K562 (cell line): Measurements from ENCODE around the gene SELPLG. TPM values are rescaled to one million over a fixed set of nuclear protein-coding genes. Genes with fewer than 3 reads are reported as not detected.
"Not testable (repeated sequence)": the region's sequence is repeated elsewhere in the genome, so short reads cannot be mapped to it uniquely, and the experiment has no call there.

ENCODE experiments used
- ATAC-seq: fragments of 200-7000 bp; cut with Tn5 transposase; 3 replicates; pipeline ENCODE4 v1.9.1; 2020; ENCODE audit warnings: moderate library complexity
- BruUV-seq: library from RNA; stranded (reverse); fragments of 400-500 nt; replicated peaks from 2 replicates; lab custom pipeline; 2021; lab: Mats Ljungman, UMichigan
- CTCF ChIA-PET: fragments of 300-600 bp; formaldehyde crosslinking; extraction: SDS; loops from one replicate; lab custom pipeline; 2021; ENCODE audit warnings: low intra/inter-chr PET ratio; lab: Yijun Ruan, JAX
- POLR2A ChIA-PET: fragments of 300-600, 350-650 bp; sonication (Branson Sonifier 250); formaldehyde crosslinking; extraction: SDS; loops from one replicate; lab custom pipeline; 2021; ENCODE audit warnings: antibody characterized with exemption, inconsistent platforms; lab: Yijun Ruan, JAX
- DNase-seq, 4 experiments: peaks; one replicate each; pipeline versions ENCODE4 v3.0.0 to v3.0.0-alpha.2; 2011 to 2018; ENCODE audit warnings: low spot score in 3 of 4, mixed read lengths in 3 of 4; ENCODE audit errors: extremely low read depth in 1 of 4
- FAIRE-seq: peaks from 2 replicates; lab custom pipeline; 2011; peaks lifted over from hg19 to GRCh38; lab: Jason Lieb, UNC
- H2AFZ ChIP-seq: 2 replicates; pipeline ENCODE4 v1.6.0; 2011; ENCODE audit warnings: low read depth, low read length, control low read depth, inconsistent platforms
- H3K27ac ChIP-seq: fragments of 200-600 bp; 3 replicates; pipeline ENCODE4 v1.8.0; 2011; ENCODE audit warnings: low read depth, mild to moderate bottlenecking, control low read depth, inconsistent platforms, low read length, moderate library complexity, mixed read lengths; ENCODE audit errors: extremely low read depth
- H3K27me3 ChIP-seq, 2 experiments: fragments of 300-600 bp in 1 of 2; 2 replicates in 1 of 2; 3 replicates in 1 of 2; pipeline versions ENCODE4 v1.6.0 to v1.8.0; 2011; ENCODE audit warnings: inconsistent platforms in 2 of 2, low read length in 2 of 2, mild to moderate bottlenecking in 1 of 2, mixed read lengths in 1 of 2, moderate library complexity in 1 of 2; ENCODE audit not compliant: control insufficient read depth in 2 of 2, insufficient read depth in 2 of 2
- H3K36me3 ChIP-seq: fragments of 300-600 bp; 3 replicates; pipeline ENCODE4 v1.8.0; 2011; ENCODE audit warnings: mild to moderate bottlenecking, low read length, inconsistent platforms; ENCODE audit not compliant: control insufficient read depth, insufficient read depth
- H3K4me1 ChIP-seq, 2 experiments: fragments of 200-600 bp in 1 of 2; replicated peaks in 1 of 2; 2 replicates in 1 of 2; 3 replicates in 1 of 2; pipeline versions ENCODE4 v1.5.1 to v1.8.0; 2011; ENCODE audit warnings: inconsistent platforms in 2 of 2, low read length in 2 of 2, mild to moderate bottlenecking in 1 of 2, mixed read lengths in 1 of 2, moderate library complexity in 1 of 2; ENCODE audit not compliant: control insufficient read depth in 2 of 2, insufficient read depth in 2 of 2
- H3K4me2 ChIP-seq: 2 replicates; pipeline ENCODE4 v1.6.1; 2011; ENCODE audit warnings: low read length, control low read depth, inconsistent platforms, mixed read lengths; ENCODE audit not compliant: insufficient read depth
- H3K4me3 ChIP-seq: fragments of 200-600 bp; sonication (generic), shearing (Covaris generic); 2 replicates; pipeline ENCODE4 v1.5.1; 2016; ENCODE audit warnings: control low read depth, inconsistent platforms
- H3K79me2 ChIP-seq: fragments of 200-600 bp; 3 replicates; pipeline ENCODE4 v1.8.0; 2011; ENCODE audit warnings: low read length, inconsistent platforms; ENCODE audit not compliant: control insufficient read depth, insufficient read depth
- H3K9ac ChIP-seq, 2 experiments: 2 replicates each; pipeline versions ENCODE4 v1.6.0 to v1.6.1; 2011; ENCODE audit warnings: low read depth in 2 of 2, low read length in 2 of 2, control low read depth in 1 of 2, inconsistent platforms in 1 of 2, mild to moderate bottlenecking in 1 of 2, mixed read lengths in 1 of 2; ENCODE audit not compliant: insufficient read depth in 1 of 2
- H3K9me1 ChIP-seq: one replicate; pipeline ENCODE4 v1.6.0; 2011; ENCODE audit warnings: inconsistent platforms, mild to moderate bottlenecking, low read length, moderate library complexity; ENCODE audit not compliant: control insufficient read depth, insufficient read depth
- H3K9me3 ChIP-seq: replicated peaks from 2 replicates; pipeline ENCODE4 v1.5.1; 2011; ENCODE audit warnings: low read depth, low read length, inconsistent platforms; ENCODE audit not compliant: control insufficient read depth, insufficient read depth
- H4K20me1 ChIP-seq: replicated peaks from 2 replicates; pipeline ENCODE4 v1.6.1; 2011; ENCODE audit warnings: low read length, inconsistent platforms, mixed read lengths; ENCODE audit not compliant: control insufficient read depth, insufficient read depth
- CREB5 ChIP-seq: fragments of 250-450 bp; sonication (Bioruptor Pico); IDR thresholded peaks from 2 replicates; pipeline ENCODE4 v1.5.0; 2020; ENCODE audit warnings: mild to moderate bottlenecking
- NR0B1 ChIP-seq: fragments of 450-650 bp; IDR thresholded peaks from one replicate; pipeline ENCODE4 v1.6.1; 2018; ENCODE audit warnings: mild to moderate bottlenecking, moderate library complexity; ENCODE audit not compliant: partially characterized antibody
- RBBP5 ChIP-seq: fragments of 200-600 bp; sonication (generic); IDR thresholded peaks from 2 replicates; pipeline ENCODE4 v1.6.1; 2012; ENCODE audit warnings: borderline replicate concordance, mild to moderate bottlenecking, low read length, control low read depth, inconsistent platforms; ENCODE audit not compliant: insufficient read depth, poor library complexity, severe bottlenecking
- WGBS: fragments of 100-300 bp; shearing (Covaris generic); methylation state at CpG from one replicate; pipeline ENCODE4 v1.1.6; 2016; ENCODE audit warnings: low coverage, mixed read lengths; ENCODE audit not compliant: insufficient coverage; ENCODE audit errors: missing lambda C conversion rate; 5-methylcytosine and 5-hydroxymethylcytosine counted together
- in situ Hi-C: fragments of 300-500 bp; cut with MboI; formaldehyde crosslinking; loops from 4 replicates; pipeline ENCODE4 v1.15.0; 2018; ENCODE audit warnings: inconsistent platforms, mixed read lengths
- intact Hi-C: fragments of 100-400 bp; cut with micrococcal nuclease; formaldehyde crosslinking; loops from 2 replicates; pipeline ENCODE4 v1.14.2; 2022
- polyA plus RNA-seq, 8 experiments: library from polyadenylated mRNA; depleted of rRNA in 4 of 8; stranded (reverse) in 5 of 8; unstranded in 3 of 8; fragments of >200 nt; fragmentation: Nextera tagmentation in 2 of 8; fragmentation: Illumina TruSeq in 1 of 8; extraction: Ambion mirVana in 2 of 8; extraction: Trizol in 1 of 8; gene quantifications; 2 replicates each; pipeline versions ENCODE4 v1.2.1 to v1.2.3, GENCODE V29; 2011 to 2014; ENCODE audit warnings: inconsistent platforms in 1 of 8, missing spikeins in 1 of 8
- total RNA-seq, 7 experiments: library from RNA; depleted of rRNA in 6 of 7; stranded (reverse); fragments of >200 nt in 6 of 7; fragmentation: Illumina TruSeq in 2 of 7; extraction: Trizol in 2 of 7; gene quantifications; 2 replicates each; pipeline versions ENCODE4 v1.2.1 to v1.2.3, GENCODE V29; 2011 to 2021; ENCODE audit warnings: low replicate concordance in 1 of 7

The SELPLG gene
- total and polyA plus RNA-seq, 9 of the 15 experiments (the other 6 are each of a cell fraction or from before 2014, with no cell fraction given) = 0.22 to 10.2 (median 1.7) TPM

DNA sequence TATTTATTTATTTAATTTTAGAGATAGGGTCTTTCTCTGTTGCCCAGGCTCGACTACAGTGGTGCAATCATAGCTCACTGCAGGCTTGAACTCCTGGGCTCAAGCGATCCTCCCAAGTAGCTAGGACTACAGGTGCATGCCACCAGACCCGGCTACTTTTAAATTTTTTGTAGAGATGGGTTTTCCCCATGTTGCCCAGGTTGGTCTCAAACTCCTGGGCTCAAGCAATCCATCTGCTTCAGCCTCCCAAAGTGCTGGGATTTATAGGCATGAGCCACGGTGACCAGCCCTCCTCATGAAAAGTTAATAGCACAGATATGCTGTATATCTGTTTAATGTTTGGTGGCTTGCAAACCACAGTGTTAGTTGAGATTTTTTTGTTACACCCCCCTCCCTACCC lies 2.4 kb downstream of the SELPLG start:
- peak overlapping the region; percentile 23 for H3K4me2 ChIP-seq
- DNase-seq, in situ Hi-C loops, H3K9me3 ChIP-seq, CTCF ChIA-PET, H2AFZ ChIP-seq, H4K20me1 ChIP-seq, H3K27me3 ChIP-seq, H3K9me1 ChIP-seq, H3K4me3 ChIP-seq, BruUV-seq, FAIRE-seq, ATAC-seq: not testable (repeated sequence)
- H3K4me1 ChIP-seq = peaks cover 68 to 69% of the 10 kb centered on the region in 2 experiments
- H3K9ac ChIP-seq = peak overlapping the region in 1 of 2 experiments; percentile 50; a peak in 1 of 4 replicates
- peak overlapping the region; percentile 96 for H3K27ac ChIP-seq
- peaks cover 24% of the 10 kb centered on the region; the same call in 2 of the 3 replicates for H3K36me3 ChIP-seq
- WGBS = 65% methylated on average over 4 of the region's 4 CpGs
- TF ChIP-seq RBBP5 = peak; percentile 3
- intact Hi-C loops = loop anchor here (5.0 kb wide), 1 partner anchor 61 kb away; no protein-coding TSS in a partner anchor
- POLR2A ChIA-PET = interaction anchor here (0.7 to 7.4 kb wide), 5 partner anchors 9 to 185 kb away, joined by 3 to 69 read pairs (median 4); no protein-coding TSS in a partner anchor
- H3K79me2 ChIP-seq = peaks cover 51% of the 10 kb centered on the region

GRCh38 chr12:108630481-108631207 lies 3.0 kb downstream of the SELPLG start:
- BruUV-seq = no TSS peak
- Histone ChIP-seq H3K9me3 (no peaks in the 10 kb centered on the region), H3K27ac (peak overlapping the region; percentile 96), H3K9me1 (no peaks in the 10 kb centered on the region), H3K4me1 (peaks cover 66% of the 10 kb centered on the region in 2 experiments), H2AFZ (no peak overlapping the region), H3K4me3 (peak overlapping the region; percentile 90), H3K36me3 (peaks cover 18% of the 10 kb centered on the region; the same call in 2 of the 3 replicates), H3K9ac (peak overlapping the region; percentile 91 to 100), H3K27me3 (no peaks in the 10 kb centered on the region), H4K20me1 (no peaks in the 10 kb centered on the region), H3K4me2 (peak overlapping the region; percentile 98), H3K79me2 (peaks cover 51% of the 10 kb centered on the region)
- intact Hi-C loops = loop anchor here (5.0 kb wide), 1 partner anchor 62 kb away; no protein-coding TSS in a partner anchor
- POLR2A ChIA-PET = interaction anchor here (0.7 to 7.4 kb wide), 5 partner anchors 10 to 186 kb away, joined by 3 to 69 read pairs (median 4); no protein-coding TSS in a partner anchor
- no peak for ATAC-seq
- peak in 1 of 4 experiments; percentile 31 for DNase-seq
- in situ Hi-C loops = no loop called here
- FAIRE-seq = no peak
- WGBS = 44% methylated on average over 9 of the region's 9 CpGs
- CTCF ChIA-PET = no interaction called here
- TF ChIP-seq CREB5 (CRISPR knock-in tag) = no peak
- no peak for TF ChIP-seq NR0B1
